Measurements from ENCODE around the gene PEPD. TPM values are rescaled to one million over a fixed set of nuclear protein-coding genes. Genes with fewer than 3 reads are reported as not detected.

PEPD gene
- total and polyA plus RNA-seq, 4 donors, result 37.3 to 211 (median 117) TPM

DNA sequence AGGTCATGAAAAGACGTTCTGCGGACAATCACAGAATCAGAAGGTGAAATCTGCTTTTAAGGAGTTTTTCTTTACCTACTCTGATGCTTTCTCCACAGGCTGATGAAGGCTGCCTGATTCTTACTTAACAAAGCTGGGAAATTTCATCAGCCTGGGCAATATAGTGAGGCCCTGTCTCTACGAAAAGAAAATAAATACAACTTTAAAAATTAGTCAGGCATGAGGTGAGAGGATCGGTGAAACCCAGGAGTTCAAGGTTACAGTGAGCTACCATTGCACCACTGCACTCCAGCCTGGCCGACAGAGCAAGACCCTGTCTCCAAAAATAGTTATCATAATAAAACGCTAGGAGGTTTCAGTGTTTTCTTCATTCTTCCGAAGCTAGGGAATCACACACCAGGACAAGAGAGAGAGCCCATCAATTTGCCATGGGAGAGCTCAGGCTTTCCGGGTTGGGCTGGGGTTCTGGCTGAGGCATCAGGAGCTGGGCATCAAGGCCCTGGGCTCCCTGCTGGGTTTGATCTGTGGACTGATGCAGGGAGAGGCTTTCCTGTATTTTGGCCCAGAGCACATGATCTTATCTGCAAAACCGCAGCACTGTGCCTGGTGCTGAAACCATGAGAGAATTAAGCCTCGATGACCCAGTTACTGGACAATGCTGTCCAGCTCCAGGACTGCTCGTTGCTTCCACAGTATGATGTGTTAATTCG is 173.1 kb downstream of the PEPD start:
- 38% methylated on average over 12 of the region's 12 CpGs for WGBS
- Histone ChIP-seq H3K27me3 (ENCODE audit: control insufficient read depth in 4 of 4, insufficient read depth in 4 of 4, low read length in 3 of 4) (no peaks in the 10 kb centered on the region), H3K9ac (ENCODE audit: low read depth in 1 of 2, low read length in 2 of 2) (peak overlapping the region in 1 of 2 donors; percentile 75), H3K36me3 (ENCODE audit: control insufficient read depth in 4 of 4, insufficient read depth in 3 of 4, low read depth in 1 of 4, low read length in 3 of 4) (no peaks in the 10 kb centered on the region), H3K9me3 (ENCODE audit: control insufficient read depth in 4 of 4, low read length in 3 of 4) (no peaks in the 10 kb centered on the region), H3K4me3 (ENCODE audit: low read depth in 1 of 3, low read length in 3 of 3) (no peak overlapping the region), H3K27ac (ENCODE audit: low read depth in 1 of 2, low read length in 2 of 2) (peak overlapping the region; percentile 88 to 91), H3K4me1 (ENCODE audit: control insufficient read depth in 4 of 4, insufficient read depth in 4 of 4, low read length in 3 of 4) (peaks cover 4 to 24% (median 18%) of the 10 kb centered on the region in 4 donors)
- no peak for DNase-seq (ENCODE audit: low spot score)
- TF ChIP-seq TAF1 (conservative IDR thresholded peaks at IDR 0.05) (peak; percentile 26), NR2F2 (IDR thresholded peaks at IDR 0.05) (no peak), FOXA2 (IDR thresholded peaks at IDR 0.05) (no peak), RXRA (IDR thresholded peaks at IDR 0.05) (peak; percentile 80 to 85), FOXA1 (IDR thresholded peaks at IDR 0.05) (no peak), JUND (IDR thresholded peaks at IDR 0.05) (peak in 1 of 2 donors; percentile 47), GABPA (IDR thresholded peaks at IDR 0.05 in 1 of 2, conservative IDR thresholded peaks at IDR 0.05 in 1 of 2) (no peak), SP1 (IDR thresholded peaks at IDR 0.05) (peak; percentile 67), RAD21 (IDR thresholded peaks at IDR 0.05) (peak; percentile 18 to 25), EGR1 (IDR thresholded peaks at IDR 0.05; ENCODE audit: low read depth in 2 of 2) (no peak), HNF4A (conservative IDR thresholded peaks at IDR 0.05) (peak; percentile 67 to 68), HNF4G (IDR thresholded peaks at IDR 0.05) (no peak), YY1 (IDR thresholded peaks at IDR 0.05) (peak; percentile 52)
- TF ChIP-seq, protein P1, sequence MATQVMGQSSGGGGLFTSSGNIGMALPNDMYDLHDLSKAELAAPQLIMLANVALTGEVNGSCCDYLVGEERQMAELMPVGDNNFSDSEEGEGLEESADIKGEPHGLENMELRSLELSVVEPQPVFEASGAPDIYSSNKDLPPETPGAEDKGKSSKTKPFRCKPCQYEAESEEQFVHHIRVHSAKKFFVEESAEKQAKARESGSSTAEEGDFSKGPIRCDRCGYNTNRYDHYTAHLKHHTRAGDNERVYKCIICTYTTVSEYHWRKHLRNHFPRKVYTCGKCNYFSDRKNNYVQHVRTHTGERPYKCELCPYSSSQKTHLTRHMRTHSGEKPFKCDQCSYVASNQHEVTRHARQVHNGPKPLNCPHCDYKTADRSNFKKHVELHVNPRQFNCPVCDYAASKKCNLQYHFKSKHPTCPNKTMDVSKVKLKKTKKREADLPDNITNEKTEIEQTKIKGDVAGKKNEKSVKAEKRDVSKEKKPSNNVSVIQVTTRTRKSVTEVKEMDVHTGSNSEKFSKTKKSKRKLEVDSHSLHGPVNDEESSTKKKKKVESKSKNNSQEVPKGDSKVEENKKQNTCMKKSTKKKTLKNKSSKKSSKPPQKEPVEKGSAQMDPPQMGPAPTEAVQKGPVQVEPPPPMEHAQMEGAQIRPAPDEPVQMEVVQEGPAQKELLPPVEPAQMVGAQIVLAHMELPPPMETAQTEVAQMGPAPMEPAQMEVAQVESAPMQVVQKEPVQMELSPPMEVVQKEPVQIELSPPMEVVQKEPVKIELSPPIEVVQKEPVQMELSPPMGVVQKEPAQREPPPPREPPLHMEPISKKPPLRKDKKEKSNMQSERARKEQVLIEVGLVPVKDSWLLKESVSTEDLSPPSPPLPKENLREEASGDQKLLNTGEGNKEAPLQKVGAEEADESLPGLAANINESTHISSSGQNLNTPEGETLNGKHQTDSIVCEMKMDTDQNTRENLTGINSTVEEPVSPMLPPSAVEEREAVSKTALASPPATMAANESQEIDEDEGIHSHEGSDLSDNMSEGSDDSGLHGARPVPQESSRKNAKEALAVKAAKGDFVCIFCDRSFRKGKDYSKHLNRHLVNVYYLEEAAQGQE (IDR thresholded peaks at IDR 0.05), result peak; percentile 96
- TF ChIP-seq, protein P2, sequence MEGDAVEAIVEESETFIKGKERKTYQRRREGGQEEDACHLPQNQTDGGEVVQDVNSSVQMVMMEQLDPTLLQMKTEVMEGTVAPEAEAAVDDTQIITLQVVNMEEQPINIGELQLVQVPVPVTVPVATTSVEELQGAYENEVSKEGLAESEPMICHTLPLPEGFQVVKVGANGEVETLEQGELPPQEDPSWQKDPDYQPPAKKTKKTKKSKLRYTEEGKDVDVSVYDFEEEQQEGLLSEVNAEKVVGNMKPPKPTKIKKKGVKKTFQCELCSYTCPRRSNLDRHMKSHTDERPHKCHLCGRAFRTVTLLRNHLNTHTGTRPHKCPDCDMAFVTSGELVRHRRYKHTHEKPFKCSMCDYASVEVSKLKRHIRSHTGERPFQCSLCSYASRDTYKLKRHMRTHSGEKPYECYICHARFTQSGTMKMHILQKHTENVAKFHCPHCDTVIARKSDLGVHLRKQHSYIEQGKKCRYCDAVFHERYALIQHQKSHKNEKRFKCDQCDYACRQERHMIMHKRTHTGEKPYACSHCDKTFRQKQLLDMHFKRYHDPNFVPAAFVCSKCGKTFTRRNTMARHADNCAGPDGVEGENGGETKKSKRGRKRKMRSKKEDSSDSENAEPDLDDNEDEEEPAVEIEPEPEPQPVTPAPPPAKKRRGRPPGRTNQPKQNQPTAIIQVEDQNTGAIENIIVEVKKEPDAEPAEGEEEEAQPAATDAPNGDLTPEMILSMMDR (IDR thresholded peaks at IDR 0.05; ENCODE audit: low read depth, low read length, missing input control), result no peak
- TF ChIP-seq, protein P3, sequence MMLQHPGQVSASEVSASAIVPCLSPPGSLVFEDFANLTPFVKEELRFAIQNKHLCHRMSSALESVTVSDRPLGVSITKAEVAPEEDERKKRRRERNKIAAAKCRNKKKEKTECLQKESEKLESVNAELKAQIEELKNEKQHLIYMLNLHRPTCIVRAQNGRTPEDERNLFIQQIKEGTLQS (IDR thresholded peaks at IDR 0.05), result peak; percentile 50
- TF ChIP-seq, protein P4, sequence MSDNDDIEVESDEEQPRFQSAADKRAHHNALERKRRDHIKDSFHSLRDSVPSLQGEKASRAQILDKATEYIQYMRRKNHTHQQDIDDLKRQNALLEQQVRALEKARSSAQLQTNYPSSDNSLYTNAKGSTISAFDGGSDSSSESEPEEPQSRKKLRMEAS (IDR thresholded peaks at IDR 0.05), result peak; percentile 55
- TF ChIP-seq, protein P5, sequence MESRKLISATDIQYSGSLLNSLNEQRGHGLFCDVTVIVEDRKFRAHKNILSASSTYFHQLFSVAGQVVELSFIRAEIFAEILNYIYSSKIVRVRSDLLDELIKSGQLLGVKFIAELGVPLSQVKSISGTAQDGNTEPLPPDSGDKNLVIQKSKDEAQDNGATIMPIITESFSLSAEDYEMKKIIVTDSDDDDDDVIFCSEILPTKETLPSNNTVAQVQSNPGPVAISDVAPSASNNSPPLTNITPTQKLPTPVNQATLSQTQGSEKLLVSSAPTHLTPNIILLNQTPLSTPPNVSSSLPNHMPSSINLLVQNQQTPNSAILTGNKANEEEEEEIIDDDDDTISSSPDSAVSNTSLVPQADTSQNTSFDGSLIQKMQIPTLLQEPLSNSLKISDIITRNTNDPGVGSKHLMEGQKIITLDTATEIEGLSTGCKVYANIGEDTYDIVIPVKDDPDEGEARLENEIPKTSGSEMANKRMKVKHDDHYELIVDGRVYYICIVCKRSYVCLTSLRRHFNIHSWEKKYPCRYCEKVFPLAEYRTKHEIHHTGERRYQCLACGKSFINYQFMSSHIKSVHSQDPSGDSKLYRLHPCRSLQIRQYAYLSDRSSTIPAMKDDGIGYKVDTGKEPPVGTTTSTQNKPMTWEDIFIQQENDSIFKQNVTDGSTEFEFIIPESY (IDR thresholded peaks at IDR 0.05), result peak; percentile 50

All from liver (tissue), 9 donors.